ENCODE data around the gene AIMP2. TPM values are rescaled to one million over a fixed set of nuclear protein-coding genes. Genes with fewer than 3 reads are reported as not detected.

Gene AIMP2
- total and polyA plus RNA-seq, 2 donors (not counting 3 experiments of a cell fraction or from before 2014, with no cell fraction given) = 45.6 to 67.7 TPM

DNA sequence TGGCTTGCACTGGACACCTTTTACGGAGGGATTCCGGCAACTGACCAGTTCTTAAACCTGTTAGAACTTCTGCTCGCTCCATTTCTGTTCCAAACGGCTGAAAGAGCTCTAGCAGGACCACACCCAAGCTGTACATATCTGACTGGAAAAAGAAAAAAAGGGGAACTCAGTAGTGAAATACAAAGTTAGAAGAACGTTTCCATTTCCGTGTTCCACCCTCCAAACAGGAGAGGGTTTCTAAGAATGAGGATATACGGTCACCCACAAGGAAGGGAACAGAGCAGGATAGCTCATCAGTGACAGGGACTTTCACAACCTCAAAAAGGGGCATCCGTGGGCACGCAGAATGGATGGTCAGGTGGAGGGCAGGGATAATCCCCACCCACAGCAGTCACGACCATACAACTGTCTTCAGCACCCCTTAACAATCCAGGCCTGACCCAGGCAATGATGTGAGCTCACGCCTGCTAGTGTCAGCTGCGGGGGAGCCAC is 17.8 kb downstream of the AIMP2 start:
- Histone ChIP-seq H3K9me3 (replicated peaks; ENCODE audit: control insufficient read depth, insufficient read depth, low read length) (no peaks in the 10 kb centered on the region), H3K36me3 (ENCODE audit: control insufficient read depth in 2 of 2, extremely low read depth in 1 of 2, insufficient read depth in 2 of 2, low read length in 2 of 2) (peaks cover 25 to 30% of the 10 kb centered on the region in 2 experiments), H3K9ac (replicated peaks; ENCODE audit: extremely low read depth, insufficient read depth, low read length) (no peak overlapping the region), H3K79me2 (ENCODE audit: control insufficient read depth, insufficient read depth, low read length) (no peaks in the 10 kb centered on the region), H3K4me3 (replicated peaks in 1 of 3; ENCODE audit: insufficient read depth in 1 of 3, low read depth in 1 of 3, low read length in 3 of 3) (no peak overlapping the region), H3K27me3 (ENCODE audit: control insufficient read depth in 2 of 2, insufficient read depth in 2 of 2, low read length in 2 of 2) (no peaks in the 10 kb centered on the region), H2AFZ (ENCODE audit: low read depth, low read length) (no peak overlapping the region), H4K20me1 (replicated peaks; ENCODE audit: control insufficient read depth, extremely low read depth, insufficient read depth, low read length) (no peaks in the 10 kb centered on the region), H3K4me1 (ENCODE audit: control insufficient read depth, extremely low read depth, insufficient read depth, low read length) (peaks cover 3% of the 10 kb centered on the region), H3K27ac (ENCODE audit: insufficient read depth, low read depth, low read length) (no peak overlapping the region), H3K9me1 (replicated peaks; ENCODE audit: control insufficient read depth, extremely low read depth, insufficient read depth, low read length) (no peaks in the 10 kb centered on the region), H3K4me2 (ENCODE audit: insufficient read depth, low read length) (no peak overlapping the region)
- intact Hi-C loops (cut with micrococcal nuclease) = loop anchor here (10.0 kb wide), 1 partner anchor 172 kb away; no protein-coding TSS in a partner anchor
- dilution Hi-C loops (cut with MboI; ENCODE audit: extremely low pct_ligation_motif_present, low sequenced_read_pairs) = no loop called here
- ChIA-PET POLR2A (no interaction called here), CTCF (interaction anchor here (0.7 to 1.5 kb wide), 4 partner anchors 30 to 171 kb away, joined by 3 to 4 read pairs (median 4); no protein-coding TSS in a partner anchor)
- no peak for DNase-seq (ENCODE audit: low read depth, low spot score)
- no TSS peak for BruUV-seq (replicated peaks)
- TF ChIP-seq JUN (IDR thresholded peaks at IDR 0.05; ENCODE audit: borderline replicate concordance, insufficient read depth, insufficient read length, low read depth) = no peak
- FAIRE-seq = no peak

DNA sequence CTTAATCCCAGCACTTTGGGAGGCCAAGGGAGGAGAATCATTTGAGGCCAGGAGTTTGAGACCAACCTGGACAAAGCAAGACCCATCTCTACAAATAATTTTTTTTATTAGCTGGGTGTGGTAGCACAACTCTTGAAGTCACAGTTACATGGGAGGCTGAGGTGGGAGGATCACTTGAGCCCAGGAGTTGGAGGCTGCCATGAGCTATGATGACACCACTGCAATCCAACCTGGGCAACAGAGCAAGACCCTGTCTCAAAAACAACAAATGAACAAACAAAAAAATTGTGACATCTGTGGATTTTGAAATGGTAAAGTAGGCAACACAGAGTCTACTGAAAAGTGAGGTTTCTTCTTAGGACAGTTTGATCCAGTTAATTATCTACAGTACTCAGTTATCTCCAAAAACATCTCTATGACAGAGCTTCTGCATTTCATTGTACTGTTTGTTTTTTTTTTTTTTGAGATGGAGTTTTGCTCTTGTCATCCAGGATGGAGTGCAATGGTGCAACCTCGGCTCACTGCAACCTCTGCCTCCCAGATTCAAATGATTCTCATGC is 18.8 kb downstream of the AIMP2 start:
- Histone ChIP-seq H3K27me3 (ENCODE audit: control insufficient read depth in 2 of 2, insufficient read depth in 2 of 2, low read length in 2 of 2) (no peaks in the 10 kb centered on the region), H3K79me2 (ENCODE audit: control insufficient read depth, insufficient read depth, low read length) (no peaks in the 10 kb centered on the region), H3K36me3 (ENCODE audit: control insufficient read depth in 2 of 2, extremely low read depth in 1 of 2, insufficient read depth in 2 of 2, low read length in 2 of 2) (peaks cover 20 to 25% of the 10 kb centered on the region in 2 experiments), H3K4me2 (ENCODE audit: insufficient read depth, low read length) (no peak overlapping the region), H2AFZ (ENCODE audit: low read depth, low read length) (no peak overlapping the region), H3K9ac (replicated peaks; ENCODE audit: extremely low read depth, insufficient read depth, low read length) (no peak overlapping the region), H4K20me1 (replicated peaks; ENCODE audit: control insufficient read depth, extremely low read depth, insufficient read depth, low read length) (no peaks in the 10 kb centered on the region), H3K9me1 (replicated peaks; ENCODE audit: control insufficient read depth, extremely low read depth, insufficient read depth, low read length) (no peaks in the 10 kb centered on the region), H3K4me3 (replicated peaks in 1 of 3; ENCODE audit: insufficient read depth in 1 of 3, low read depth in 1 of 3, low read length in 3 of 3) (no peak overlapping the region), H3K9me3 (replicated peaks; ENCODE audit: control insufficient read depth, insufficient read depth, low read length) (no peaks in the 10 kb centered on the region), H3K4me1 (ENCODE audit: control insufficient read depth, extremely low read depth, insufficient read depth, low read length) (peaks cover 3% of the 10 kb centered on the region), H3K27ac (ENCODE audit: insufficient read depth, low read depth, low read length) (no peak overlapping the region)
- dilution Hi-C loops (cut with MboI; ENCODE audit: extremely low pct_ligation_motif_present, low sequenced_read_pairs) (no loop called here), intact Hi-C loops (cut with micrococcal nuclease) (loop anchor here (10.0 kb wide), 1 partner anchor 173 kb away; no protein-coding TSS in a partner anchor)
- TF ChIP-seq JUN (IDR thresholded peaks at IDR 0.05; ENCODE audit: borderline replicate concordance, insufficient read depth, insufficient read length, low read depth) (no peak), FOS (IDR thresholded peaks at IDR 0.05; ENCODE audit: borderline replicate concordance, insufficient read depth, low read length) (no peak), MYC (IDR thresholded peaks at IDR 0.05; ENCODE audit: low read depth, low read length) (no peak), POLR2AphosphoS5 (IDR thresholded peaks at IDR 0.05; ENCODE audit: insufficient read depth, low read depth, low read length) (no peak), EZH2 (IDR thresholded peaks at IDR 0.05; ENCODE audit: borderline replicate concordance, low read depth, low read length, severe bottlenecking) (no peak), POLR2A (IDR thresholded peaks at IDR 0.05; ENCODE audit: low read depth, low read length) (no peak), GATA2 (IDR thresholded peaks at IDR 0.05; ENCODE audit: insufficient read depth, insufficient read length, low read depth, low read length) (no peak)
- TF ChIP-seq, protein P1, sequence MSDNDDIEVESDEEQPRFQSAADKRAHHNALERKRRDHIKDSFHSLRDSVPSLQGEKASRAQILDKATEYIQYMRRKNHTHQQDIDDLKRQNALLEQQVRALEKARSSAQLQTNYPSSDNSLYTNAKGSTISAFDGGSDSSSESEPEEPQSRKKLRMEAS (IDR thresholded peaks at IDR 0.05; ENCODE audit: insufficient read depth, insufficient read length) = no peak
- TF ChIP-seq, protein P2, sequence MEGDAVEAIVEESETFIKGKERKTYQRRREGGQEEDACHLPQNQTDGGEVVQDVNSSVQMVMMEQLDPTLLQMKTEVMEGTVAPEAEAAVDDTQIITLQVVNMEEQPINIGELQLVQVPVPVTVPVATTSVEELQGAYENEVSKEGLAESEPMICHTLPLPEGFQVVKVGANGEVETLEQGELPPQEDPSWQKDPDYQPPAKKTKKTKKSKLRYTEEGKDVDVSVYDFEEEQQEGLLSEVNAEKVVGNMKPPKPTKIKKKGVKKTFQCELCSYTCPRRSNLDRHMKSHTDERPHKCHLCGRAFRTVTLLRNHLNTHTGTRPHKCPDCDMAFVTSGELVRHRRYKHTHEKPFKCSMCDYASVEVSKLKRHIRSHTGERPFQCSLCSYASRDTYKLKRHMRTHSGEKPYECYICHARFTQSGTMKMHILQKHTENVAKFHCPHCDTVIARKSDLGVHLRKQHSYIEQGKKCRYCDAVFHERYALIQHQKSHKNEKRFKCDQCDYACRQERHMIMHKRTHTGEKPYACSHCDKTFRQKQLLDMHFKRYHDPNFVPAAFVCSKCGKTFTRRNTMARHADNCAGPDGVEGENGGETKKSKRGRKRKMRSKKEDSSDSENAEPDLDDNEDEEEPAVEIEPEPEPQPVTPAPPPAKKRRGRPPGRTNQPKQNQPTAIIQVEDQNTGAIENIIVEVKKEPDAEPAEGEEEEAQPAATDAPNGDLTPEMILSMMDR (IDR thresholded peaks at IDR 0.05; ENCODE audit: extremely low read depth in 1 of 2, insufficient read depth in 1 of 2, low read depth in 1 of 2, low read length in 2 of 2) = no peak
- ChIA-PET POLR2A (no interaction called here), CTCF (interaction anchor here (0.7 to 1.5 kb wide), 3 partner anchors 31 to 172 kb away, joined by 3 to 4 read pairs (median 3); no protein-coding TSS in a partner anchor)
- BruUV-seq (replicated peaks) = no TSS peak
- FAIRE-seq (no peak), DNase-seq (ENCODE audit: low read depth, low spot score) (no peak)

Measured in endothelial cell of umbilical vein (primary cell).